GM12878 (cell line): ENCODE results near the gene FAM118B.

ENCODE experiments used
- MTA3 ChIP-seq: IDR thresholded peaks from 2 replicates; pipeline ENCODE4 v1.6.1; 2012; ENCODE audit warnings: low read length, inconsistent platforms, borderline replicate concordance
- NRF1 ChIP-seq: conservative IDR thresholded peaks from 2 replicates; pipeline ENCODE4 v1.6.1; 2011; ENCODE audit warnings: mild to moderate bottlenecking, low read depth, low read length, improper control_type of control experiment
- PML ChIP-seq: IDR thresholded peaks from 2 replicates; pipeline ENCODE4 v1.6.1; 2012; ENCODE audit warnings: low read length, inconsistent platforms
- RAD21 ChIP-seq: IDR thresholded peaks from 2 replicates; pipeline ENCODE4 v1.6.1; 2011; ENCODE audit warnings: mild to moderate bottlenecking, low read depth, low read length, moderate library complexity; ENCODE audit not compliant: insufficient read depth
- RUNX3 ChIP-seq: IDR thresholded peaks from 2 replicates; pipeline ENCODE4 v1.6.1; 2012; ENCODE audit warnings: low read length, inconsistent platforms
- SIN3A ChIP-seq: IDR thresholded peaks from 2 replicates; pipeline ENCODE4 v1.6.1; 2012; ENCODE audit warnings: low read depth, low read length, improper control_type of control experiment
- ZNF217 ChIP-seq: fragments of 450-650 bp; IDR thresholded peaks from 2 replicates; pipeline ENCODE4 v1.6.1; 2017; ENCODE audit warnings: antibody characterized with exemption, mild to moderate bottlenecking
- TF ChIP-seq, protein P1 (sequence below): IDR thresholded peaks from 2 replicates; pipeline ENCODE4 v1.6.1; 2012; ENCODE audit warnings: mild to moderate bottlenecking, low read depth, low read length
- TF ChIP-seq, protein P2 (sequence below): fragments of 450-650 bp; IDR thresholded peaks from 2 replicates; pipeline ENCODE4 v1.6.1; 2018; ENCODE audit warnings: borderline replicate concordance, mild to moderate bottlenecking; ENCODE audit not compliant: partially characterized antibody
- TF ChIP-seq, protein P3 (sequence below): fragments of 450-650 bp; IDR thresholded peaks from 2 replicates; pipeline ENCODE4 v1.6.1; 2014; ENCODE audit warnings: mild to moderate bottlenecking
- TF ChIP-seq, protein P4 (sequence below), 3 experiments: IDR thresholded peaks in 2 of 3; conservative IDR thresholded peaks in 1 of 3; 2 replicates each; pipeline ENCODE4 v1.5.1; 2011; ENCODE audit warnings: low read depth in 3 of 3, low read length in 3 of 3, mild to moderate bottlenecking in 3 of 3, control low read depth in 2 of 3, moderate library complexity in 2 of 3, inconsistent platforms in 1 of 3, mixed read lengths in 1 of 3; ENCODE audit not compliant: control insufficient read depth in 2 of 3, insufficient read depth in 1 of 3; ENCODE audit errors: extremely low read depth in 1 of 3

DNA sequence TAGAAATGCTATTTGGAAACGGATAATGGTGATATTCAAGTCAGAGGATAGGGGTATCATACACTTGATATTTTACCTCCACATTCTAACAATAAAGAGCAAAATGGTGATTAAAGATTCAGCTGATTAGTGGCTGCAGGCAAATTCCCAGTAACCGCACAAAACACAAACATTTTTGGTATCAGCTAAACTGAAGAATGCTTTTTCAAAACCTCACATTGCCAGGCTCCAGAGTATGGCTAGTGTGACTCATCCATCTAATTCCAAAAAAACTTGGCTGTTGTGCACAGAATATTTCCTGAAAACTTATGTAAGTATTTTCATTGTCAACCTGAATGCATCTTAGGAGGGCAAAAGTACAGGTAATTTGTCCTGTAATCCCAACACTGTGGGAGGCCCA, 46.2 kb downstream of the FAM118B start:
- no peak for TF ChIP-seq RAD21
- TF ChIP-seq ZNF217, result no peak
- TF ChIP-seq, protein P1, sequence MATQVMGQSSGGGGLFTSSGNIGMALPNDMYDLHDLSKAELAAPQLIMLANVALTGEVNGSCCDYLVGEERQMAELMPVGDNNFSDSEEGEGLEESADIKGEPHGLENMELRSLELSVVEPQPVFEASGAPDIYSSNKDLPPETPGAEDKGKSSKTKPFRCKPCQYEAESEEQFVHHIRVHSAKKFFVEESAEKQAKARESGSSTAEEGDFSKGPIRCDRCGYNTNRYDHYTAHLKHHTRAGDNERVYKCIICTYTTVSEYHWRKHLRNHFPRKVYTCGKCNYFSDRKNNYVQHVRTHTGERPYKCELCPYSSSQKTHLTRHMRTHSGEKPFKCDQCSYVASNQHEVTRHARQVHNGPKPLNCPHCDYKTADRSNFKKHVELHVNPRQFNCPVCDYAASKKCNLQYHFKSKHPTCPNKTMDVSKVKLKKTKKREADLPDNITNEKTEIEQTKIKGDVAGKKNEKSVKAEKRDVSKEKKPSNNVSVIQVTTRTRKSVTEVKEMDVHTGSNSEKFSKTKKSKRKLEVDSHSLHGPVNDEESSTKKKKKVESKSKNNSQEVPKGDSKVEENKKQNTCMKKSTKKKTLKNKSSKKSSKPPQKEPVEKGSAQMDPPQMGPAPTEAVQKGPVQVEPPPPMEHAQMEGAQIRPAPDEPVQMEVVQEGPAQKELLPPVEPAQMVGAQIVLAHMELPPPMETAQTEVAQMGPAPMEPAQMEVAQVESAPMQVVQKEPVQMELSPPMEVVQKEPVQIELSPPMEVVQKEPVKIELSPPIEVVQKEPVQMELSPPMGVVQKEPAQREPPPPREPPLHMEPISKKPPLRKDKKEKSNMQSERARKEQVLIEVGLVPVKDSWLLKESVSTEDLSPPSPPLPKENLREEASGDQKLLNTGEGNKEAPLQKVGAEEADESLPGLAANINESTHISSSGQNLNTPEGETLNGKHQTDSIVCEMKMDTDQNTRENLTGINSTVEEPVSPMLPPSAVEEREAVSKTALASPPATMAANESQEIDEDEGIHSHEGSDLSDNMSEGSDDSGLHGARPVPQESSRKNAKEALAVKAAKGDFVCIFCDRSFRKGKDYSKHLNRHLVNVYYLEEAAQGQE, result no peak
- TF ChIP-seq, protein P2, sequence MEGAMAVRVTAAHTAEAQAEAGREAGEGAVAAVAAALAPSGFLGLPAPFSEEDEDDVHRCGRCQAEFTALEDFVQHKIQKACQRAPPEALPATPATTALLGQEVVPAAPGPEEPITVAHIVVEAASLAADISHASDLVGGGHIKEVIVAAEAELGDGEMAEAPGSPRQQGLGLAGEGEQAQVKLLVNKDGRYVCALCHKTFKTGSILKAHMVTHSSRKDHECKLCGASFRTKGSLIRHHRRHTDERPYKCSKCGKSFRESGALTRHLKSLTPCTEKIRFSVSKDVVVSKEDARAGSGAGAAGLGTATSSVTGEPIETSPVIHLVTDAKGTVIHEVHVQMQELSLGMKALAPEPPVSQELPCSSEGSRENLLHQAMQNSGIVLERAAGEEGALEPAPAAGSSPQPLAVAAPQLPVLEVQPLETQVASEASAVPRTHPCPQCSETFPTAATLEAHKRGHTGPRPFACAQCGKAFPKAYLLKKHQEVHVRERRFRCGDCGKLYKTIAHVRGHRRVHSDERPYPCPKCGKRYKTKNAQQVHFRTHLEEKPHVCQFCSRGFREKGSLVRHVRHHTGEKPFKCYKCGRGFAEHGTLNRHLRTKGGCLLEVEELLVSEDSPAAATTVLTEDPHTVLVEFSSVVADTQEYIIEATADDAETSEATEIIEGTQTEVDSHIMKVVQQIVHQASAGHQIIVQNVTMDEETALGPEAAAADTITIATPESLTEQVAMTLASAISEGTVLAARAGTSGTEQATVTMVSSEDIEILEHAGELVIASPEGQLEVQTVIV, result no peak
- TF ChIP-seq, protein P3, sequence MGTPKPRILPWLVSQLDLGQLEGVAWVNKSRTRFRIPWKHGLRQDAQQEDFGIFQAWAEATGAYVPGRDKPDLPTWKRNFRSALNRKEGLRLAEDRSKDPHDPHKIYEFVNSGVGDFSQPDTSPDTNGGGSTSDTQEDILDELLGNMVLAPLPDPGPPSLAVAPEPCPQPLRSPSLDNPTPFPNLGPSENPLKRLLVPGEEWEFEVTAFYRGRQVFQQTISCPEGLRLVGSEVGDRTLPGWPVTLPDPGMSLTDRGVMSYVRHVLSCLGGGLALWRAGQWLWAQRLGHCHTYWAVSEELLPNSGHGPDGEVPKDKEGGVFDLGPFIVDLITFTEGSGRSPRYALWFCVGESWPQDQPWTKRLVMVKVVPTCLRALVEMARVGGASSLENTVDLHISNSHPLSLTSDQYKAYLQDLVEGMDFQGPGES, result no peak
- no peak for TF ChIP-seq NRF1
- no peak for TF ChIP-seq RUNX3
- TF ChIP-seq, protein P4, sequence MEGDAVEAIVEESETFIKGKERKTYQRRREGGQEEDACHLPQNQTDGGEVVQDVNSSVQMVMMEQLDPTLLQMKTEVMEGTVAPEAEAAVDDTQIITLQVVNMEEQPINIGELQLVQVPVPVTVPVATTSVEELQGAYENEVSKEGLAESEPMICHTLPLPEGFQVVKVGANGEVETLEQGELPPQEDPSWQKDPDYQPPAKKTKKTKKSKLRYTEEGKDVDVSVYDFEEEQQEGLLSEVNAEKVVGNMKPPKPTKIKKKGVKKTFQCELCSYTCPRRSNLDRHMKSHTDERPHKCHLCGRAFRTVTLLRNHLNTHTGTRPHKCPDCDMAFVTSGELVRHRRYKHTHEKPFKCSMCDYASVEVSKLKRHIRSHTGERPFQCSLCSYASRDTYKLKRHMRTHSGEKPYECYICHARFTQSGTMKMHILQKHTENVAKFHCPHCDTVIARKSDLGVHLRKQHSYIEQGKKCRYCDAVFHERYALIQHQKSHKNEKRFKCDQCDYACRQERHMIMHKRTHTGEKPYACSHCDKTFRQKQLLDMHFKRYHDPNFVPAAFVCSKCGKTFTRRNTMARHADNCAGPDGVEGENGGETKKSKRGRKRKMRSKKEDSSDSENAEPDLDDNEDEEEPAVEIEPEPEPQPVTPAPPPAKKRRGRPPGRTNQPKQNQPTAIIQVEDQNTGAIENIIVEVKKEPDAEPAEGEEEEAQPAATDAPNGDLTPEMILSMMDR (IDR thresholded peaks at IDR 0.05 in 2 of 3, conservative IDR thresholded peaks at IDR 0.05 in 1 of 3; ENCODE audit: control insufficient read depth in 2 of 3, extremely low read depth in 1 of 3, insufficient read depth in 1 of 3, low read depth in 3 of 3, low read length in 3 of 3), result no peak
- no peak for TF ChIP-seq PML
- no peak for TF ChIP-seq MTA3
- TF ChIP-seq SIN3A, result no peak
